SJCRH30 (cell line): ENCODE results near the gene EBF3. TPM values are rescaled to one million over a fixed set of nuclear protein-coding genes. Genes with fewer than 3 reads are reported as not detected.

Experiments used
- DNase-seq, 2 experiments: peaks; one replicate each; pipeline ENCODE4 v3.0.0-alpha.2; 2015 to 2020
- H3K27ac ChIP-seq: fragments of 250-450 bp; sonication (Bioruptor Pico); 2 replicates; pipeline ENCODE4 v1.5.1; 2020; ENCODE audit warnings: mild to moderate bottlenecking, moderate library complexity
- H3K27me3 ChIP-seq: fragments of 250-450 bp; sonication (Bioruptor Pico); 2 replicates; pipeline ENCODE4 v1.5.1; 2020; ENCODE audit warnings: mild to moderate bottlenecking, moderate library complexity
- H3K36me3 ChIP-seq: fragments of 250-450 bp; sonication (Bioruptor Pico); 2 replicates; pipeline ENCODE4 v1.5.1; 2020; ENCODE audit warnings: mild to moderate bottlenecking, moderate library complexity
- H3K4me1 ChIP-seq: fragments of 250-450 bp; sonication (Bioruptor Pico); 2 replicates; pipeline ENCODE4 v1.5.1; 2020; ENCODE audit warnings: mild to moderate bottlenecking, moderate library complexity
- H3K4me3 ChIP-seq: fragments of 250-450 bp; sonication (Bioruptor Pico); 2 replicates; pipeline ENCODE4 v1.5.1; 2020; ENCODE audit warnings: mild to moderate bottlenecking, moderate library complexity
- H3K9me3 ChIP-seq: fragments of 250-450 bp; sonication (Bioruptor Pico); replicated peaks from 2 replicates; pipeline ENCODE4 v1.5.1; 2020; ENCODE audit warnings: mild to moderate bottlenecking, moderate library complexity
- total RNA-seq: library from RNA; depleted of rRNA; stranded (reverse); fragments of >200 nt; shearing (Covaris generic); gene quantifications from 2 replicates; pipeline ENCODE4 v1.2.3, GENCODE V29; 2014

Gene EBF3
- total RNA-seq, 1 experiment from 2014 or later: 13.1 TPM

DNA sequence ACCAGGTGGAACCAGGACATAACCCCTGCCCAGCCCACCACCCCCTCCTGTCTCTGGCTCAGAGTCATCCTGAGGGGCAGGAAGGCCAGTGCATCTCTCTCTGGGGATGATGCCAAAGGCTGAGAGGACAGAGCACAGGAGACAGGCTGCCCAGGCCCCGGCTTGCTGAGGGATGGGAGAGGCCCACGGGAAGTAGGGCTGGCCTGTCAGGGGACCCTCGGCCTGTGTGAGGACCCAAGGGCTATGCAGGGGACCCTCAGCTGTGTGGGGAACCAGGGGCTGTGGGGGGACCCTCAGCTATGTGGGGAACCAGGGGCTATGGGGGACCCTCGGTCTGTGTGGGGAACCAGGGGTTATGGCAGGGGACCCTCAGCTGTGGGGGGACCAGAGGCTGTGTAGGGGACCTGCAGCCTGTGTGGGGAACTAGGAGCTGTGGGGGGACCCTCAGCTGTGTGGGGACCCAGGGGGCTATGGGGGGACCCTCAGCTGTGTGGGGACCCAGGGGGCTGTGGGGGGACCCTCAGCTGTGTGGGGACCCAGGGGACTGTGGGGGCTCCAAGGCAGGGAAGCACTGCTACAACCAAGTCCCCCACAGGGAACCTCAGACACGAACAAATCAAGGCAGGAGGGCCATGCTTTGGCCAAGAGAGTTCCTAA, 27.7 kb downstream of the EBF3 start:
- no peak overlapping the region for H3K27ac ChIP-seq
- peaks cover 7% of the 10 kb centered on the region; the same call in 1 of the 2 replicates for H3K4me1 ChIP-seq
- no peak for DNase-seq
- no peaks in the 10 kb centered on the region for H3K27me3 ChIP-seq
- no peak overlapping the region for H3K4me3 ChIP-seq
- H3K36me3 ChIP-seq: no peaks in the 10 kb centered on the region
- H3K9me3 ChIP-seq: no peaks in the 10 kb centered on the region

- peaks cover 1% of the 10 kb centered on the region; the same call in 1 of the 2 replicates for H3K4me1 ChIP-seq
- no peak for DNase-seq
These were observed 28.3 kb downstream of the EBF3 start for GRCh38 chr10:129935867-129936152.

DNA sequence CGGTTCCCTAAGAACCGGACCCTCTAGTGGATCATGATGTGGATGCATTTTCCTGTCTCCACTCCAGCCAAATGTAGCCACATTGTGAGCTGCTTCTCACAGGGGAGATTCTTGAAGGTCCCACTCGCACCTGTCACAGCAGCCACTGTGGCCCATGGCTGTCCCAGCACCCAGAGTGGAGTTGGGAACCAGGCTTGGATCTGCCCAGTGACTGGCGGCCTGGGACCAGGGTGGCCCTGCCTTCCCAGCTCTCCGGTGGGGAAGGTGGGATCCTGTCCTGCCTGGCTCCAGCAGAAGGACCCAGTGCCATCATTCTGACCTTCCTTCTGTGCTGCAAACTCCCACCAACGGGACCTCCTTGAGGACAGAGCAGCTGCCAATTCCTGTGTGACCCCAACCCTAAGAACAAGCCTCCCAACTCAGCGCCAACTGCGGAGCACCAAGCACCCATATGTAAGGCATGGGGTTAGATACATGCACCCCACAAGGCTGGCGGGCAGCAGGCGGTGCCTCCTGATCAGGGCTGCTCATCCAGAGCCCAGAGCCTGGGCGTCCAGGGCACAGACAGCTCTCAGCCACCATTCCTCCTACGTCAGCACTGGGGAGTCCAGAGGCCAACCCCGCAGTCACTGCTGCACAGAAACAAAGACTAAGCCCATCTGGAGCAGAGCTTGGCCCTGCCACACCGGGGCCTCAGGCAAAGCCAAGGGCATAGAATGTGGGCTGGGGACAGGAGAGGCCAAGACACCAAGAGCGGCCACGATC, 28.8 kb downstream of the EBF3 start:
- H3K4me3 ChIP-seq: no peak overlapping the region
- H3K4me1 ChIP-seq: no peaks in the 10 kb centered on the region
- H3K27me3 ChIP-seq: no peaks in the 10 kb centered on the region
- H3K36me3 ChIP-seq: no peaks in the 10 kb centered on the region
- DNase-seq: no peak
- no peak overlapping the region for H3K27ac ChIP-seq
- no peaks in the 10 kb centered on the region for H3K9me3 ChIP-seq

More at GRCh38 chr10:129935867-129936152, 28.3 kb downstream of the EBF3 start:
- Histone ChIP-seq H3K4me3 (no peak overlapping the region), H3K9me3 (no peaks in the 10 kb centered on the region), H3K27me3 (no peaks in the 10 kb centered on the region), H3K27ac (no peak overlapping the region), H3K36me3 (no peaks in the 10 kb centered on the region)

- no peaks in the 10 kb centered on the region for H3K9me3 ChIP-seq
These were observed 29.7 kb downstream of the EBF3 start for GRCh38 chr10:129934196-129934925.

GRCh38 chr10:129933456-129934092, 30.5 kb downstream of the EBF3 start:
- H3K4me1 ChIP-seq: no peaks in the 10 kb centered on the region
- no peak overlapping the region for H3K4me3 ChIP-seq
- DNase-seq: no peak
- H3K9me3 ChIP-seq: no peaks in the 10 kb centered on the region
- no peaks in the 10 kb centered on the region for H3K36me3 ChIP-seq
- H3K27me3 ChIP-seq: no peaks in the 10 kb centered on the region
- no peak overlapping the region for H3K27ac ChIP-seq

More at GRCh38 chr10:129934196-129934925, 29.7 kb downstream of the EBF3 start:
- Histone ChIP-seq H3K36me3 (no peaks in the 10 kb centered on the region), H3K4me3 (no peak overlapping the region), H3K27ac (no peak overlapping the region), H3K27me3 (no peaks in the 10 kb centered on the region), H3K4me1 (no peaks in the 10 kb centered on the region)
- DNase-seq: no peak

DNA sequence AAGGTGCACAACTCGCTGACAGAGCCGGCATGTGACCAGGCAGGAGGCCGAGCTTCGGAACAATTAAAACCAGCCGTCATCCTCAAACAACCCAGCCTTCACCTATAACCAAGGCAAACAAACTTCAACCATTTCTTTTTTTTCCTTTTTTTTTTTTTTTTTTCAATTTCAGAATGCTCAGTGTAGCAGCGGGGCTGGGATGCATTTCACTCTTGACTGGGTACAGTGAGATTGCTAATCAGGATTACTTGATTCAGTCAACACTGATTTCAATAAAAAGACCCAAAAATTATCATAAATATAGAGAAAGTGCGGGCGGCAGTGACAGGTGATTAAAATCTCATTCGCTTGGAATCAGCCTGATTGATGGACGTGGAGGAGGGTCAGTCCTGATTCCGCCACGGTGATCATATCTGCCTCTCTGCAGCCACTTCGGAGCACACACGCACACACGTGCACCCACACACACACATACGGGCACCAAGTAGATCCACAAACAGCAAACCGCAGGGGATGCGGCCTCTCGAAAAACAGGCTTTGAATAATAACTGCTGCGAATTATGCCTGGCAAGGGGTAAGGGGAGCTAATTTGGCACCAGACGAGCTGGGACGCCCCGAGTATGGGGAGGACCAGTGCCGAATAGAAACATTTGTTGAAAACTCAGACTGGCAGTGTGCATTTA, 31.2 kb downstream of the EBF3 start:
- Histone ChIP-seq H3K9me3 (no peaks in the 10 kb centered on the region), H3K27me3 (no peaks in the 10 kb centered on the region), H3K27ac (no peak overlapping the region), H3K36me3 (no peaks in the 10 kb centered on the region), H3K4me1 (no peaks in the 10 kb centered on the region), H3K4me3 (no peak overlapping the region)
- DNase-seq: no peak

DNA sequence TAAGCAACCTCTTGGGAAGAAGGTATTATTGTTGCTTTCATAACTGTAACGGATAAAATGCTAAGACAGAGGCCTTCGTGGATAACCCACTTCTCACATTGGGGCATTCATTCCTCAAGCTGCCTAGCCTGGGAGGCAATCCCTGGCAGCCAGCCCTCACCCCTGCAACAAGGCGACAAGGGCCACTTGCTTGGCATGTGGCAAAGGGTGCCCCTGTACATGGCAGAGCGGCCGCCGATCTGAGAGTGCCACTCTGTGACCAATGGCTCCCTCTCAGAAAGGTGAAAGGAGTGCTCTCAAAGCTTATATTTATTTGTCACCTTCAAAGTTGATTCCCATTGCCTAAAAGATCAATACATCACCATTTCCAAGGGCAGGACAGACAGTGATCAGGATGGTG, 31.9 kb downstream of the EBF3 start:
- Histone ChIP-seq H3K9me3 (no peaks in the 10 kb centered on the region), H3K36me3 (no peaks in the 10 kb centered on the region), H3K27me3 (no peaks in the 10 kb centered on the region), H3K27ac (no peak overlapping the region), H3K4me3 (no peak overlapping the region), H3K4me1 (no peaks in the 10 kb centered on the region)
- no peak for DNase-seq

DNA sequence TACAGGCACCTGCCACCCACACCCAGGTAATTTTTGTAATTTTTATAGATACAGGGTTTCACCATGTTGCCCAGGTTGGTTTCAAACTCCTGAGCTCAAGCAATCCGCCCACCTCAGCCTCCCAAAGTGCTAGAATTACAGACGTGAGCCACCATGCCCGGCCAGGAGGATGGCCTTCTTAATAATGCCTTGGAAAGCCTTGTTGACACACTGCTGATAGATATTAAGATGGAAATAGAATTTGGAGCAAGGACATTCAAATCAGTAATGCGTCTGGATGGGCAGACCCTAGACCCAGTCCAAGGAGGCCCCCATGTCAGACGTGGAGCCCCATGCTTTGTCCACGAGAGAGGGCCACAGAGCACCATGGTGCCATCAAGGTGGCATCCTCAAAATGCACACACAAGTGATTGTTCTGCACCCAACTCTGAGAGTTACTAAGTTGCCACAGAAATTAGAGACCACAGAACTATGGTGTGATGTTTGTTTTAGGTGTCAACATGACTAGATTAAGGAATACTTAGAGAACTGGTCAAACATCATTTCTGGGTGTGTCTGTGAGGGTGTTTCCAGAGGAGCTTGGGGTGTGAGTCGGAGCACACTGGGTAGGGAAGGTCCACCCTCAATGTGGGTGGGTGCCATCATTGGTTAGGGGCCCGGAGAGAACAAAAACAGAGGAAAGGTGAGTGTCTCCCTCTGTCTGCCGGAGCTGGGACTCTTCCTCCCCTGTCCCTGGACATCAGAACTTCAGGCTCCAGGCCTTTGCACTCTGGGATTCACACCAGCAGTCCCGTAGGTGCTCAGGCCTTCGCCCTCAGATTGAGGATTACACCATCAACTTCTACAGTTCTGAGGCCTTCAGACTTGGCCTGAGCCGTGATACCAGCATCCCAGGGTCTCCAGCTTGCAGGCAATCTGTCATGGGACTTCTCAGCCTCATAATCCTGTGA, 34.5 kb downstream of the EBF3 start:
- Histone ChIP-seq H3K36me3 (no peaks in the 10 kb centered on the region), H3K9me3 (no peaks in the 10 kb centered on the region), H3K4me1 (no peaks in the 10 kb centered on the region), H3K27ac (no peak overlapping the region), H3K4me3 (no peak overlapping the region), H3K27me3 (no peaks in the 10 kb centered on the region)
- DNase-seq: no peak

- no peak for DNase-seq
- H3K27ac ChIP-seq: no peak overlapping the region
These were observed 36.5 kb downstream of the EBF3 start for GRCh38 chr10:129927351-129928120.

GRCh38 chr10:129926066-129927055, 37.7 kb downstream of the EBF3 start:
- Histone ChIP-seq H3K4me3 (no peak overlapping the region), H3K9me3 (no peaks in the 10 kb centered on the region), H3K36me3 (no peaks in the 10 kb centered on the region), H3K4me1 (no peaks in the 10 kb centered on the region), H3K27me3 (no peaks in the 10 kb centered on the region), H3K27ac (no peak overlapping the region)
- no peak for DNase-seq

More at GRCh38 chr10:129927351-129928120, 36.5 kb downstream of the EBF3 start:
- H3K9me3 ChIP-seq: no peaks in the 10 kb centered on the region
- H3K36me3 ChIP-seq: no peaks in the 10 kb centered on the region
- no peaks in the 10 kb centered on the region for H3K27me3 ChIP-seq
- H3K4me3 ChIP-seq: no peak overlapping the region
- no peaks in the 10 kb centered on the region for H3K4me1 ChIP-seq

- Histone ChIP-seq H3K27ac (no peak overlapping the region), H3K9me3 (no peaks in the 10 kb centered on the region), H3K4me3 (no peak overlapping the region), H3K36me3 (no peaks in the 10 kb centered on the region), H3K27me3 (no peaks in the 10 kb centered on the region), H3K4me1 (no peaks in the 10 kb centered on the region)
- DNase-seq: no peak
These were observed 39.5 kb downstream of the EBF3 start for GRCh38 chr10:129924375-129925085.
